K562 (cell line): ENCODE measurements around the gene NKIRAS1. TPM values are rescaled to one million over a fixed set of nuclear protein-coding genes. Genes with fewer than 3 reads are reported as not detected.
A peak's percentile ranks its signal among the peaks of the same experiment; 100 is the strongest.

Experiments
- CREB1 ChIP-seq, 2 experiments: sonication (generic) in 1 of 2; formaldehyde crosslinking in 1 of 2; IDR thresholded peaks; 2 replicates each; pipeline versions ENCODE4 v1.6.1 to v1.8.0; 2012 to 2022; ENCODE audit warnings: inconsistent platforms in 1 of 2, mild to moderate bottlenecking in 1 of 2, missing genetic modification reagents in 1 of 2, moderate library complexity in 1 of 2
- CUX1 ChIP-seq: fragments of 200-800 bp; sonication (Bioruptor generic); IDR thresholded peaks from 2 replicates; pipeline ENCODE4 v1.6.1; 2016; ENCODE audit warnings: missing genetic modification characterization, missing compliant biosample characterization
- E2F5 ChIP-seq: sonication (generic); formaldehyde crosslinking; IDR thresholded peaks from 2 replicates; pipeline ENCODE4 v1.8.0; 2022; ENCODE audit warnings: mild to moderate bottlenecking, missing genetic modification reagents
- NFE2L1 ChIP-seq: fragments of 450-650 bp; IDR thresholded peaks from 2 replicates; pipeline ENCODE4 v1.6.1; 2016; ENCODE audit warnings: missing genetic modification characterization, low read depth, mild to moderate bottlenecking, missing compliant biosample characterization, moderate library complexity, borderline replicate concordance
- SMAD2 ChIP-seq: fragments of 150-350 bp; IDR thresholded peaks from 2 replicates; pipeline ENCODE4 v1.6.1; 2014; ENCODE audit warnings: low read depth, mild to moderate bottlenecking, low read length
- ZNF316 ChIP-seq: fragments of 450-650 bp; IDR thresholded peaks from 2 replicates; pipeline ENCODE4 v1.6.1; 2016
- ZNF696 ChIP-seq: fragments of 250-450 bp; sonication (Bioruptor Pico); conservative IDR thresholded peaks from 2 replicates; pipeline ENCODE4 v1.4.0; 2020; ENCODE audit warnings: mild to moderate bottlenecking, moderate library complexity
- ZNF717 ChIP-seq: fragments of 250-450 bp; sonication (Bioruptor Pico); IDR thresholded peaks from 2 replicates; pipeline ENCODE4 v1.5.0; 2021
- polyA plus RNA-seq, 8 experiments: library from polyadenylated mRNA; depleted of rRNA in 4 of 8; stranded (reverse) in 5 of 8; unstranded in 3 of 8; fragments of >200 nt; fragmentation: Nextera tagmentation in 2 of 8; fragmentation: Illumina TruSeq in 1 of 8; extraction: Ambion mirVana in 2 of 8; extraction: Trizol in 1 of 8; gene quantifications; 2 replicates each; pipeline versions ENCODE4 v1.2.1 to v1.2.3, GENCODE V29; 2011 to 2014; ENCODE audit warnings: inconsistent platforms in 1 of 8, missing spikeins in 1 of 8
- total RNA-seq, 7 experiments: library from RNA; depleted of rRNA in 6 of 7; stranded (reverse); fragments of >200 nt in 6 of 7; fragmentation: Illumina TruSeq in 2 of 7; extraction: Trizol in 2 of 7; gene quantifications; 2 replicates each; pipeline versions ENCODE4 v1.2.1 to v1.2.3, GENCODE V29; 2011 to 2021; ENCODE audit warnings: low replicate concordance in 1 of 7
- TF ChIP-seq, protein P1 (sequence below), 3 experiments: fragments of 200-800 bp in 1 of 3; fragments of 250-450 bp in 1 of 3; fragments of 450-650 bp in 1 of 3; sonication (Bioruptor Pico) in 1 of 3; sonication (Bioruptor generic) in 1 of 3; formaldehyde crosslinking in 1 of 3; IDR thresholded peaks; 2 replicates each; pipeline versions ENCODE4 v1.6.1 to v1.8.0; 2016 to 2022; ENCODE audit warnings: mild to moderate bottlenecking in 2 of 3, missing genetic modification characterization in 2 of 3, missing compliant biosample characterization in 1 of 3, moderate library complexity in 1 of 3
- TF ChIP-seq, protein P2 (sequence below): IDR thresholded peaks from 3 replicates; pipeline ENCODE4 v1.6.1; 2011; ENCODE audit warnings: borderline replicate concordance, mild to moderate bottlenecking, moderate library complexity; ENCODE audit not compliant: insufficient read length; ENCODE audit errors: extremely low read depth
- TF ChIP-seq, protein P3 (sequence below), 3 experiments: IDR thresholded peaks in 2 of 3; conservative IDR thresholded peaks in 1 of 3; 2 replicates each; pipeline ENCODE4 v1.5.1; 2011 to 2012; ENCODE audit warnings: low read length in 3 of 3, mild to moderate bottlenecking in 3 of 3, control low read depth in 2 of 3, improper control_type of control experiment in 1 of 3, inconsistent platforms in 1 of 3, low read depth in 1 of 3, mixed read lengths in 1 of 3, moderate library complexity in 1 of 3; ENCODE audit not compliant: insufficient read depth in 2 of 3

Gene NKIRAS1
- total and polyA plus RNA-seq, 9 of the 15 experiments (the other 6 are each of a cell fraction or from before 2014, with no cell fraction given) = 5.1 to 10.3 (median 6.3) TPM

GRCh38 chr3:23915537-23916108 lies 1.2 kb downstream of the NKIRAS1 start (continued):
- TF ChIP-seq, protein P1, sequence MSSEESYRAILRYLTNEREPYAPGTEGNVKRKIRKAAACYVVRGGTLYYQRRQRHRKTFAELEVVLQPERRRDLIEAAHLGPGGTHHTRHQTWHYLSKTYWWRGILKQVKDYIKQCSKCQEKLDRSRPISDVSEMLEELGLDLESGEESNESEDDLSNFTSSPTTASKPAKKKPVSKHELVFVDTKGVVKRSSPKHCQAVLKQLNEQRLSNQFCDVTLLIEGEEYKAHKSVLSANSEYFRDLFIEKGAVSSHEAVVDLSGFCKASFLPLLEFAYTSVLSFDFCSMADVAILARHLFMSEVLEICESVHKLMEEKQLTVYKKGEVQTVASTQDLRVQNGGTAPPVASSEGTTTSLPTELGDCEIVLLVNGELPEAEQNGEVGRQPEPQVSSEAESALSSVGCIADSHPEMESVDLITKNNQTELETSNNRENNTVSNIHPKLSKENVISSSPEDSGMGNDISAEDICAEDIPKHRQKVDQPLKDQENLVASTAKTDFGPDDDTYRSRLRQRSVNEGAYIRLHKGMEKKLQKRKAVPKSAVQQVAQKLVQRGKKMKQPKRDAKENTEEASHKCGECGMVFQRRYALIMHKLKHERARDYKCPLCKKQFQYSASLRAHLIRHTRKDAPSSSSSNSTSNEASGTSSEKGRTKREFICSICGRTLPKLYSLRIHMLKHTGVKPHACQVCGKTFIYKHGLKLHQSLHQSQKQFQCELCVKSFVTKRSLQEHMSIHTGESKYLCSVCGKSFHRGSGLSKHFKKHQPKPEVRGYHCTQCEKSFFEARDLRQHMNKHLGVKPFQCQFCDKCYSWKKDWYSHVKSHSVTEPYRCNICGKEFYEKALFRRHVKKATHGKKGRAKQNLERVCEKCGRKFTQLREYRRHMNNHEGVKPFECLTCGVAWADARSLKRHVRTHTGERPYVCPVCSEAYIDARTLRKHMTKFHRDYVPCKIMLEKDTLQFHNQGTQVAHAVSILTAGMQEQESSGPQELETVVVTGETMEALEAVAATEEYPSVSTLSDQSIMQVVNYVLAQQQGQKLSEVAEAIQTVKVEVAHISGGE (CRISPR knock-in tag; IDR thresholded peaks at IDR 0.05) = no peak
- TF ChIP-seq CREB1 (IDR thresholded peaks at IDR 0.05) (peak; percentile 35; the same call in 1 of the 2 replicates), CREB1 (CRISPR knock-in tag; IDR thresholded peaks at IDR 0.05) (no peak), NFE2L1 (no peak), ZNF316 (no peak), SMAD2 (no peak), CUX1 (CRISPR knock-in tag) (no peak), ZNF696 (no peak), ZNF717 (CRISPR knock-in tag) (no peak), E2F5 (CRISPR knock-in tag) (no peak)
- TF ChIP-seq, protein P2, sequence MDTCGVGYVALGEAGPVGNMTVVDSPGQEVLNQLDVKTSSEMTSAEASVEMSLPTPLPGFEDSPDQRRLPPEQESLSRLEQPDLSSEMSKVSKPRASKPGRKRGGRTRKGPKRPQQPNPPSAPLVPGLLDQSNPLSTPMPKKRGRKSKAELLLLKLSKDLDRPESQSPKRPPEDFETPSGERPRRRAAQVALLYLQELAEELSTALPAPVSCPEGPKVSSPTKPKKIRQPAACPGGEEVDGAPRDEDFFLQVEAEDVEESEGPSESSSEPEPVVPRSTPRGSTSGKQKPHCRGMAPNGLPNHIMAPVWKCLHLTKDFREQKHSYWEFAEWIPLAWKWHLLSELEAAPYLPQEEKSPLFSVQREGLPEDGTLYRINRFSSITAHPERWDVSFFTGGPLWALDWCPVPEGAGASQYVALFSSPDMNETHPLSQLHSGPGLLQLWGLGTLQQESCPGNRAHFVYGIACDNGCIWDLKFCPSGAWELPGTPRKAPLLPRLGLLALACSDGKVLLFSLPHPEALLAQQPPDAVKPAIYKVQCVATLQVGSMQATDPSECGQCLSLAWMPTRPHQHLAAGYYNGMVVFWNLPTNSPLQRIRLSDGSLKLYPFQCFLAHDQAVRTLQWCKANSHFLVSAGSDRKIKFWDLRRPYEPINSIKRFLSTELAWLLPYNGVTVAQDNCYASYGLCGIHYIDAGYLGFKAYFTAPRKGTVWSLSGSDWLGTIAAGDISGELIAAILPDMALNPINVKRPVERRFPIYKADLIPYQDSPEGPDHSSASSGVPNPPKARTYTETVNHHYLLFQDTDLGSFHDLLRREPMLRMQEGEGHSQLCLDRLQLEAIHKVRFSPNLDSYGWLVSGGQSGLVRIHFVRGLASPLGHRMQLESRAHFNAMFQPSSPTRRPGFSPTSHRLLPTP = no peak
- TF ChIP-seq, protein P3, sequence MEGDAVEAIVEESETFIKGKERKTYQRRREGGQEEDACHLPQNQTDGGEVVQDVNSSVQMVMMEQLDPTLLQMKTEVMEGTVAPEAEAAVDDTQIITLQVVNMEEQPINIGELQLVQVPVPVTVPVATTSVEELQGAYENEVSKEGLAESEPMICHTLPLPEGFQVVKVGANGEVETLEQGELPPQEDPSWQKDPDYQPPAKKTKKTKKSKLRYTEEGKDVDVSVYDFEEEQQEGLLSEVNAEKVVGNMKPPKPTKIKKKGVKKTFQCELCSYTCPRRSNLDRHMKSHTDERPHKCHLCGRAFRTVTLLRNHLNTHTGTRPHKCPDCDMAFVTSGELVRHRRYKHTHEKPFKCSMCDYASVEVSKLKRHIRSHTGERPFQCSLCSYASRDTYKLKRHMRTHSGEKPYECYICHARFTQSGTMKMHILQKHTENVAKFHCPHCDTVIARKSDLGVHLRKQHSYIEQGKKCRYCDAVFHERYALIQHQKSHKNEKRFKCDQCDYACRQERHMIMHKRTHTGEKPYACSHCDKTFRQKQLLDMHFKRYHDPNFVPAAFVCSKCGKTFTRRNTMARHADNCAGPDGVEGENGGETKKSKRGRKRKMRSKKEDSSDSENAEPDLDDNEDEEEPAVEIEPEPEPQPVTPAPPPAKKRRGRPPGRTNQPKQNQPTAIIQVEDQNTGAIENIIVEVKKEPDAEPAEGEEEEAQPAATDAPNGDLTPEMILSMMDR (IDR thresholded peaks at IDR 0.05 in 2 of 3, conservative IDR thresholded peaks at IDR 0.05 in 1 of 3; ENCODE audit: insufficient read depth in 2 of 3, low read depth in 1 of 3, low read length in 3 of 3) = no peak
